ENCODE measurements around the gene SLC25A51.

Gene SLC25A51, protein sequence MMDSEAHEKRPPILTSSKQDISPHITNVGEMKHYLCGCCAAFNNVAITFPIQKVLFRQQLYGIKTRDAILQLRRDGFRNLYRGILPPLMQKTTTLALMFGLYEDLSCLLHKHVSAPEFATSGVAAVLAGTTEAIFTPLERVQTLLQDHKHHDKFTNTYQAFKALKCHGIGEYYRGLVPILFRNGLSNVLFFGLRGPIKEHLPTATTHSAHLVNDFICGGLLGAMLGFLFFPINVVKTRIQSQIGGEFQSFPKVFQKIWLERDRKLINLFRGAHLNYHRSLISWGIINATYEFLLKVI

DNA sequence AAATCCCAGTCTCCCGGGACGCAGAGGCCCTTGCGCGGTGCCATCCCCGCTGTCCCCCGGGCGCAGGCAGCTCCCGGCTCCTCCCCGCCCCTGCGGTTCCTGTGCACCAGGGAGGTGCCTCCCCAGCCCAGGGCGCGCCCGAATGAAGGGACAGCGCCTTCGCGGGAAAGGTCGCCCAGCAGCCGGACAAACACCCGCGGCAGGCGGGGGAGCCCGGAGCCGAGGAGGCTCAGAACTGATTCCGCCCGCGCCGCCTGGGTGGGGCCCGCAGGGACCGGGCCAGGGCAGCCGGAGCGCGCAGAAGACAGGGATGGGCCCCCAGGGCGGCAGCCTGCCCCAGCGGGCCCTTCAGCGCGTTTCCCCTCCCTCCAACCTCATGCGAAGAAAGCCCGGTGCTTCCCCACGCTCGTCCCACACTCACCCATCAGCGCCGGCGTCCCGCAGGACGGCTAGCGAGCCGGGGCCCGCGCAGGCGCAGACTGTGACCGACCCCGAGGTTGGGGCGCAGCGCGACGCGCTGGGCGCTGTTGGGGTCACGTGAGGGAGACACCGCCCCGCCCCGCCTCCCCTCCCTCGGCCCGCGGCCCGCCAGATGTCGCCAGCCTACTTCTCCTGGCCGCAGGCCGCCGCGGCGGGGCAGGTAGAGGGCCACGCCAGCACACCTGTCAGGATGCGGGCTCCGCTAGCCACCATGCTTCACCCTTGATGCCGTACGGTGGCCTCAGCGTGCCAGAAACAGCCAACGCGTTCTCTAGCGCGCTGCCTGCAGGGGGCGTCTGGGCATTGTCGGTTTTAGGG, at the start of gene SLC25A51:
SLC25A51 (minus strand) TSS at position 481 of the 798 bp plus-strand sequence. CDS start 15,577 bp downstream, outside the sequence.
- peak in 1 of 2 experiments; percentile 55 for DNase-seq

DNA sequence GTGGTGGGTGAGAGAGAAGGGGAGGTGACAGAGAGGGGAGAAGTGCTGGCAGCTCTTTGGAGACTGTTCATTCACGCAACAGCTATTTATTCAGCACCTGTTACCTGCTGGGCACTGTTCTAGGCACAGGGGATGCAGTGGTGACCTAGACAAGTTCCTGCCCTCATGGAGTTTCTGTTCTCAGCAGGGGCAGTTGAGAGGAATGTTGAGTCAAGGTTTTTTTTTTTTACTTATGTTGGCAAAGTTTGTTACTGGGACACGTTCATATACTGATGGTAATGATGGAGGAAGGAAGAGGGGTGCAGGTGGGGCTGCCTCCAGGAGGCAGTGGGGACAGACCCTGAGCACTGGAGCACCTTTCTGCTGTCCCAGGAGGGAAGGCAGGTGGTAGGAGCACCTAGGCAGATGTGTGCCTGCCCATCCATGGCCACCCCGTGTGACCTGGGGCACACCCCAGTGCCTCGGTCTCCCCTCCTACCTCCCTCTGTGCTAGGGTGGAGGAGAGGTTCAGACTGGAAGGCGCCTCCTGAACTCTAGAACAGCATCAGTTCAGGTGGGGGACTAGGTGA, 49.4 kb upstream of the SLC25A51 start:
- DNase-seq, result no peak

DNA sequence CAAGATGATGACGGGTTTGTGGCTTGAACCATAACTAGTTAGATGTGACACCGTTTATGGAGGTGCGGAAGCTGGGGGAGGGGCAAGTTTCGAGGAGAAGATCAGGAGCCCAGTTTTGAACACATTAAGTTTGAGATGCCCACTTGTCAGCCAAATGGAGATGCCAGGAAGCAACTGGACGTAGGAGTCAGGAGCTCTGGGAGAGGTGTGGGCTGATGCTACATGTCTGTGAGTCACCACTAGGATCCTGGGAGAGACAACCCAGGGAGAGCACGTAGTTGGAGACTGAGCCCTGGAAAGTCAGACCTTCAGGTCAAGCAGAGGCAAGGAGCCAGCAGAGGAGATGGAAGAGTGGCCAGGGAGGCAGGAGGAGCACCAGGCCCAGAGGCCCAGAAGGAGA, 48.8 kb upstream of the SLC25A51 start:
- no peak for DNase-seq

DNA sequence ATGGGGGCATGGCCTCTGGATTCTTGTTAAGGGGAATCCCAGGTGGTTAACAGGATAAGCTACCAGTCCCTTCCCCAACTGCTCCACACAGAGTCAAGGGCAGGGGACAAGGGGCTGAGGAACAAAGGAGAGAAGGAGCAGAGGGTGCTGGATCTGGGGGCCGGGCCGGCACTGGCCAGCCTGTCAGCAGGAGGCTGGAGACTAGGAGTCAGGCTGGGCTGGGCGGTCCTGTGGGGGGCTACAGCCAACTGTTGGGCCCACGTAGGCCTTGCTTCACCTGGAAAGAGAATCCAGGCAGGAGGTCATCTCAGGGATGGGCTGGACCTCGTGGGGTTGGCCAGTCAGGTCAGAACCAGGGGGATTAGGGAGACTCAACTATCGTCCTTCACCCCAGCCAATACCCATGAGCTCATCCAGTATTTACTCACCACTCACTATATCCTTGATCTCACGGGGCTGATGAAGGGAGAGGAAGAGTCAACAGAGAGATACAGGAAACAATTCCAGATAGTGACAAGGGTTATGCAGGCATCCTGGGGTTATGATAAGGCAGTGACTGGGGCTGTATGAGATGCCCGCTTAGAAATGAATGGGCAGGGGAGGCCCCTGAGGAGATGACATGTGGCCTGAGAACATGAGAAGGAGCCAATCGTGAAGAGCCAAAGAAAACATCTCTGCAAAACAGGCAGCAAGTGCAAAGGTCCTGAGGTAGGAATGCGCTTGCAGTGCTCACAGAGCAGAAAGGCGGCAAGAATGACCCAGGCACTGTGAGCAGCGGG, 47.9 kb upstream of the SLC25A51 start:
- no peak for DNase-seq

DNA sequence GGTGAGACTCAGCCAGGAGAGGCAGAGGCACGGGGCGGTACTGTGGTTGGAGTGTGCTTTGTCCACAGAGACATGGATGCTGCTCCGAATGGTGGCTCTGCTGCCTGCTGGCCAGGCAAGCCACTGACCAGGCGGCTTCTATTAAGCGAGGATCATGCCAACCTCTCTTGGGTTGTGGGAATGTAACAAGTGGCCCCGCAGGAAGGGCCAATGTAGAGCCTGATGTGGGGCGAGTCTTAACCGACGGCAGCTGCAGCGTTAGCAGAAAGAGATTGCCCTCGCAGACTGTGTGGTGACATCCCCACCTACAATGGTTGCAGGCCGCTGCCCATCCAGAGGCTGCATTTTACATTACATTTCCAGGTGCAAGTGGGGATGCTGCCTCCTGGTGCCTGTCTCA, 46.6 kb upstream of the SLC25A51 start:
- DNase-seq, result no peak

DNA sequence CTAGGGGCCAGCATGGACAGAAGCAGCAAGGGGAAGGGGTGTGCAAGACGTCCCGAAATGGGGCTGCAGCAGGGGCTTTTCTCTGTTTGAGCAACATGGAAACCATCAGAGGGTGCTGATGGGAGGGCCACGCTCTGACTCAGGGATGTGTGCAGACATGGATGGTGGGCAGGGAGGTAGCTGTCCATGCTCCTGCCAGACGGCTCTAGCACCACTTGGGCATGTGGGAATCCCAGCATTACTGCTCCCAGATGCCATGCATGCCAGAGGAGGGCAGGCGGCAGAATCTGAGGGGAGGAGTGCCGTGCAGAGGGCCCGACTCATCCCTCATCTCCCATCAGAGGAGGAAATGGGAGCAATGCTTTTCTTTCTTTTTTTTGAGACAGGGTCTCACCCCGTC, 45.6 kb upstream of the SLC25A51 start:
- no peak for DNase-seq

DNA sequence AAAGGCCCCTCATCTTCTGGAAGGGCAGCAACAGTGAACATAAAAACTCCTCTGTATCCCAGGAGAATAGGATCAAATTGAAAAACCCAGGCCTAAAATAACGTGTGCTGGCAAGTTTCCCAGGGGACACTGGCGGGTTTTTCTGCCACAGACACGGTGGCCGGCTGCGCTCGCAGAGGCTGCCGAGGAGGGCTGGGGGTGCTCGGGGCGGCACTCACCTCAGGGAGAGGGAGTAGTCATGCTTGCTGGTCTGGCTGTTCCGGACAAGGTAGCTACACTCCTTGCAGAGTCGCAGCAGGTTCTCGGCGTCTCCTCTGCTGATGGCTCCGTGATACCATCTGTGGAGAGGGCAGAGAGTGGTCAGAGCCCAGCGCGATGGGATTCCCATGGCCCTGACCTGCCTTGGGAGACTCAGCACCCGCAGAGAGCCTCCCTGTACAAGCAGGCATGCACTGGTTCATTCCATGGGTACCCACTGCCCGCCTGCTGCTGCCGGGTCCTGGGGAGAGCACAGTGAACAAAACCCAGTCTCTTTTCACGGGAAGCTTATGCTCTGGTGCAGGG, 44.6 kb upstream of the SLC25A51 start:
- DNase-seq, result no peak

DNA sequence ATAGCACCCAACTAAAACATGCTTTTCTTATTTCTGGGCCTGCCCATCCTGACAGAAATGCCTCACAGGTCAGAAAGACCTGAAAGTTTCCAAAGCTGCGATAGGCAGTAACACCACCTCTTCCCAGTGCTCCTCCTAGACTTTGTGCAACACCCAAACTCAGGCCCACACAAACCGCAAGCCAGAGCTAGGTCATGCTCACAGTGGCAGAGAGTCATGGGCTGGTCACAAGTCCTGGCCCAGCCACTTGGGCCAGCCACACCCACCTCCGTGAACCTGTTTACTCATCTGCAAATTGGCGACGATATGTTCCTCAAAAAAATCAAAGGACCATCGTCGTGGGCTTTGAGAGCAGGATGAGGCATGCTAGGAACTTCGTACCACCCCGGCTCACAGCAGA, 44.0 kb upstream of the SLC25A51 start:
- no peak for DNase-seq

DNA sequence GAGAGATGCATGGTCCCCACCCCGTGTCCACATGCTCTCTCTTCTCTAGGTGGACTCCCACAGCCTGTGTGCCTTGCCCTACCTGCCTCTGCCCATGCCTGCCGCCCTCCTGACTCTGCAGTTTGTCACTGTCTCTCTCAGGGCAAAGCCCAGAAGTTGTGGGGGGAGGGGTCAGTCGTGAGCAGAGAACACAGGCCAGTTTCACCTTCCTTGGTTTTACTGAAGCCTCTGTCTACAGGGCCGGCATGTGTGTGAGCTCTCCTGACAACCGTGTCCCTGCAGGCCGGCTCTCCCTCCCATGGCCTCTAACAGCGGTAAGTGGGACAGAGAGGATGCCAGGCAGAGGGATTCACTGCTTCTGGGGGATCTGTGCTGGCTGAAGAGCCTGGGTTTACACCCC, 43.5 kb upstream of the SLC25A51 start:
- no peak for DNase-seq

DNA sequence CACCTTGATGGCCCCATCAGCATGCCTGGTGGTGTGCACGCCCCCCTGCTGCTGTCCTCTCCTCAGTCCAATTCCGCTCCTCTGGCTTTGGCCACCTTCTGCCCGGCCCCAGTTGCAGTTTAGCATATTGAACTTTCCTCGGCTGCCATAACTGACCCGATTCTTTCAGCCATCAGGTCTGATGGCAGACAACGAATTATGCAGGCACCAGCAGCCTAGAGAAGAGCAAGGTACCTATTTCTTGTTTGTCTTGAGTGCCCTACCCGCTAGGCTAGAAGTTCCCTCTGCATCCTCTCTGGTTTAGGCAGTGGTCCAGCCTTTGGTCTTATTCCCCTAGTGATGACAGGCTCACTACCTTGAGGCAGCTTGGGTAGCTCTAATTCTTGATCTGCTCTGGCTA, 43.0 kb upstream of the SLC25A51 start:
- no peak for DNase-seq

DNA sequence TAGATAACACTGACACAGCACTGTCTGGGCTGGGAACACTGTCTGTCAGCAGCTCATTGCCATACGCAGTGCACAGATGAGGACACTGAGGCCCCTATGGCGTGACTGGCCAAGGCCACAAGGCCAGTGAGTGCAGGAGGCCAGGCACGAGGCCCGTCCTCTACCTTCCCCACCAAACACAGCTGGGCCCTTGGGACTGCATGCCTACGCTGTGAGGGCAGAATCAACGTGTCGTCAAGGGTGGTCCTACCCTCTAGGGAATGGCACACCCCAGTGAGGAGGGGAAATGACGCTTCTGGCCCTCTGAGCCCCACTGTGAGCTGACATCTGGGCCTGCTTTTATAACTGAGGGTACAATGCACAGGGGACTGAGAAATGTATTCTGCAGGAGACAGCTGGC, 42.1 kb upstream of the SLC25A51 start:
- DNase-seq, result no peak

DNA sequence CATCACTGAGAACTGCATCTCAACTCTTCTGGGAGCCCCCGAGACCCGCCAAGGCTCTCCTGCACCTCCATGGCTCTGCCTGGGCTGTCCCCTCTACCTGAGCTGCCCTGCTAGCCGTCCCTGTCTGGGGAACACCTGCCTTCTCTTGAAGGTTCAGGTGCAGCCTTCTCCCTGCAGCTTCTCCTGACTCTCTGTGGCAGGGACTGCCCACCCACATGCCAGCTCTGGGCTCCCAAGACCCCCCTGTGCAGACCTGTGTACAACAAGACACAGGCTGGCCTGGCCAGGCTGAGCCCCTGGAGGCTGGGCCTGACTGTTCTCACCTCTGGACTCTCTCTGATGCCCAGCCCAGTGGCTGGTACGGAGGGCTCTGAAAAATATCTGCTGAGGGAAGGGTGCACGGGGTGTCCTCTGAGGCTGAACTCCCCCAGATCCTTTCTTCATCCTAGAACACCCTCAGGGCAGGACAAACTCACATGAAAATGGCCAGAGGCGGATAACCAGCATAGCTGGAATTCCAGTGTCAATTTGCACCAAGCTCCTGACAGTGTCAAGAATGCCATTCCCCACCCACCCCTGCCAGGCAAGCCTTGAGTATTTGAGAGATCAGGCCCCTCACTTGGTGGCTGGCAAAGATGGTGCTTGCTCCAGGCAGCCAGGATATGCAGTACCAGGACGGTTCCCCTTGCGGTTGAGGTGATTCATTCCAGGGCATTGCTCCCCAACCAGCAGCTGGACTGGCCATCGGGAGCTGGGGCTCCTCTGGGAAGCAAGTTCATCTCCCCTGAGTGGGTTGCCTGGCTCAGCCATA, 40.9 kb upstream of the SLC25A51 start:
- DNase-seq, result no peak

DNA sequence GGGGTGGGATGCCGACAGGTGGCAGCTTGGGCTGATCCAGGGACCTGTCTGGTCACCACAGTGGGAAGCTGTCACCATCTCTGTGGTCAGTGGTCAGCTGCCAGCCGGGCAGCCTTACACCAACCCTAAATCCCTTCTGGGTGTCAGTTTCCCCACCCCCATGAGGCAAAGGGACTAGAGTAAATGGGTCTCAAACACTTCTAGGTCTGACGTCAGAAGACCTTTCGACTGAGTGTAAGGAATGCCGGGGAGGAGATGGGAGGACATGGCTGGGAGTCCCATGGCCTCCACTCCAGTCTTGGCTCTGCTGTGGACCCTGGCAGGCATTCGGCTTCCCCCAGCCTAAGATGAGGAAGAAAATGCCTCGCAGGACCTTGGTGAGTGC, 40.3 kb upstream of the SLC25A51 start:
- no peak for DNase-seq

DNA sequence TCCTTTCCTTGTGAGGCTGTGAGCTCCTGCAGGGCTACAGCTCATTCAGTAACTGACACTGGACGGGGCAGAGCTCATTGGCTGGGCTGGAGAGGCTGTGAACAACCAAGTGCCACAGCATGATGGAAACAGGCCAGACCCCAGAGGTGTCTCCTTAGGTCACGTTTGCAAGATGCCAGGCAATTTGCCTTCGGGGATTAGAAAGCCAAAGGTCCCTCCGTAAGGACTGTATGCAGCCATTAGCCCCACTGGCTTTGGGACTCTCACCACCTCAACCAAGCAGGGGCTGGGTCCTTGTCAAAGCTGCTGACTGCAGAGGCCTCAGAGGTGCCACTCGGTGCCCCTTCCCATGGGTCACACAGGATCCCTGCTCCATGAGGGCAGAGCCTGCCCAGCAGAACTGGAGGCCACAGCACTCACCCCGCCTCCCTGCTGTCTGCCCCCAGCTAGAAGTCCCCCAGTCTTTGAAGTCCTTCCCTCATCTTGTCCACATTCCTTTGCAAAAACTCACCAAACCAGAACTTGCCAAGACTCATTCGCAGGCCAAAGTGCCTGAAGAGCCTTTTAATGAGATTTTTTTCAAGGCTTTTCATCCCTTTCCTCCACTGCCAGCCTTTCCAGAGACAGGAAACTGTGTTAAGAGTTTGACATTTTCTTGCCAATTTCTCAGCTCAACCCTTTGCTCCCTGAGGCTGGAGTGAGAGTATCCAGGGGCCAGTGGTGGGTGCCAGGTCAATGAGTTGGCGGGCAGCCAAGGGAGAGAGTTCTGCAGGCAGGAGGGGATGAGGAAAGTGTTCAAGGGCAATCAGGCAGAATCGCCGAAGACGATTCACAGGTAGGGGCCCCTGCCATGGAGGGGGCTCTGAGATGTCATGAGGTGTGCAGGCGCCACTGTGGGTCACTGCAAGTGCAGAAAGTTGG, 39.7 kb upstream of the SLC25A51 start:
- DNase-seq, result no peak

DNA sequence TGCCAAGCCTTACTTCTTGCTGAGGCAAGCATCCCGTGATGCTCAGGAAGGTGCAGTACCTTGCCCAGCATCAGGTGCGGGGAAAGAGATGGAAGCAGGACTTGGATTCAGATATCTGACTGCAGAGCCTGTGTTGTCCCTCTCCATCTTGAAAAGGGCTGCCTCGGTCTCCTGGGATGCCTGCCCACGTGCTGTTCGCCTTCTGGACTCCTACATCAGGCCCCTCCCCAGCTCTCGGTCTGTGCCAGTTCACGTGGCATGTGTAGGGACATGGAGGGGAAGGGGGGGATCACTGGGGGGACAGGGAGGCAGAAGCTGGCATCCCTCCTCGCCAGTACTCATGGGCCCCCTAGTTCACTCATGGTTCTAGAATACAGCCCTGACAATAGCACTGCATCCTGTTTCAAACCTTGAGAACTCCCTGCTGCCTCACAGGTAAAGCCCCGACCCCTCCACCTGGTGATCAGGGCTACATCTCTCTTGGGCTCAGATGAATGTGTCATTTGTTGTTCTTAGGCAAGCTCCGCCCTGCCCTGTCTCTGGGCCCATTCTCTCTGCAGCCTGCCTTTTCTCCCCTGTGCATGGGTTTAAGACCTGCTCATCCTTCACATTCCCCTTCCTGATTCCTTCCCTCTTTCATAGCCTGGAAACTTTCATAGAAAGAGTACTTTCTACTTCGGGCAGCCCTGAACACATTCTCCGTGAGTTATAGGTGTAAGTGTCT, 38.9 kb upstream of the SLC25A51 start:
- DNase-seq, result no peak

DNA sequence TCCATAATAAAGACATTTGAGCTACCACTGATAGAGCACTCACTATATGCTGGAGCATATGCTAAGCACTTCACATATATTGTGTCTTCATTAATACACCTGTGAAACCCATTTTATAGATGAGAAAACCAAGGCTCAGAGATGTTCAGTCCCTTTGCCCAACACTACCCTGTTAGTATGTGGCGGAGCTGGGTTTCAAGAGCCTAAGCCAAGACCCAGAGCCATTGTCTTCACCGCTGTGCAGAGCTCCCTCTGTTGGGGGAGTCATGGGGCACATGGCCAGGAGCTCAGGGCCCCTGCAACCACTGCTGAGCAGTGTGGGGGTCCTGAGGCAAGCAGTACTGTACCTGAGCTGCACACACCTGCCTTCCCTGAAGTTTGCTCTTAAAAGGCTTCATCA, 37.3 kb upstream of the SLC25A51 start:
- no peak for DNase-seq

DNA sequence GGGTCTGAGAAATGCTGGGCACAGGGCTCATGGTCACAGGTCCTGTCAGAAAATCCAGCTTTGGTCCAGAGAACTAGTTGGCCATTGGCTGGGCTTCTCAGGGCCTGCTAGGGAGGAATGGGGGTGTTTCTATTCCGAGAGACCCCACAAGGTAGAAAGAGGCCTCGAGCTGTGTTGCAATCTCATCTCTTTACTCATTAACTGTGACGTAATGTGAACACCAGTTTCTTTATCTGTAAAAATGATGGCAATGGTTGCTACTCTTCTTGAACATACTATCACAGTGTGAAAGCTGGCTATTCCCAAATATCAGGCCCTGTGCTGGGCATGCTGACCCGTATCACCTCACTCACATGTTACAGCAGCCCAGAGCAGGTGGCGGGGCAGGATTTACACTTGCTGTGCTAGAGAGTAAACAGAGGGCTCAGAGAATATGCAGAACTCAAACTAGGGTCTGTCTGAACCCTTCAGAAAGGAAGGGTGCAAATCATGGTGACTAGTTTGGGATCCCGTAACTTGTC, 35.7 kb upstream of the SLC25A51 start:
- DNase-seq, result no peak

DNA sequence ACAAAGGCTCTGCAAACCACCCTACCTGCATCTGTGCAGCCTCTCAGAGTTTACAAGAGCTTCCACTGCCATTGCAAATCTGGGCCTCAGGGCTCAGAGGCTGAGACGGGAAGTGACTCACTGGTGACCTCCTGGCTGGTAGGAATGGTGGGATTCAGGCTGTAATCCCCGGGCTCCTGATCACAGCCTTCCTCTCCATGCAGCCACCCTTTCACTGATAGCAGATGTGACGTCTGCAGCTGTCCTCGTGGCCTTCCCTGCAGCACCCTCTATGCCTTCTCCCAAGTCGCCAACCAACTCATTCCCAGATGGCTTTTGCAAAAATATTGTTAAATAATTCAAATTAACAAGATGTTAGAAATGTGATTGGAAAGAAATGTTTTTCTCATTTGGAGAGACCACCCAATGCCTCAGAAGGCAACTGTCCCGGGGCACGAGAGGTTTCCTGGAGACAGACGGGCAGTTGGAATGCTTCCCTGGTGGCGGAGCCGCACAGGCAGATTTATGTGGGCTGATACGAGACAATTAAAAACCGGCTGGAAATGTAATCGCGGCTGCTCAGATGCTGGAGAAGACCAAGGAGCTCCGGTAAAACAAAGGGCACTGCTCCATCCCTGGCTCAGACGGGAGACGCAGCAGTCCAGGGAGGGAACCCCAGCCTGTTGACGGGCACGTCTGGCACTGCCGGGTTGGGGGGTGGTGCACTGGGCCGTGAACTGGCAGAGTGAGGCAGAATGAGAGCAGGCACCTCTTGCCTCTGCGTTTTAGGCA, 34.4 kb upstream of the SLC25A51 start:
- DNase-seq, result no peak

DNA sequence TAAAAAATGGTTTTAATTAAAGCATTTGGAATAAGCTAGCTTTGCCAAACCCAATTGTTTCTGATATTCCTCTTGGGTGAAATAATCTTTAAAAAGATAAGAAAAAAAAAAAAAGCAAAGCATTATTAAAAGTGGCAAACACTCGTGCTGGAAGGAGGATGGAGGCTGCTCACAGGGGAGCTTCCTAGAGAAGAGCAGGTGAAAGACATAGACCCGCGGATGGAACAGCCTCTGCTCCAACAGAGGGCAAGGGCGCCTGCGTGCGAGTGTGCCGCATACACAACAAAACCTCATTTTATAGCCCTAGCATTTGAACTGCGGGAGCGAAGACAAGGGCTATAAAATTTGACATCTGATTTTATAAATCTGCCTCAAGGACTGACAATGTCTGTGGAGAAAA, 33.4 kb upstream of the SLC25A51 start:
- DNase-seq, result no peak
